HG03039 (cell line): Measurements from ENCODE around the gene MDM1.

Experiments
- ATAC-seq: cut with Tn5 transposase; IDR thresholded peaks from one replicate; pipeline ENCODE4 v1.9.1; 2021; ENCODE audit warnings: mild to moderate bottlenecking, moderate library complexity; ENCODE audit not compliant: unreplicated experiment

MDM1 gene

GRCh38 chr12:68324531-68324930 lies 7.6 kb downstream of the MDM1 start:
- no peak for ATAC-seq

GRCh38 chr12:68321140-68321539 lies 11.0 kb downstream of the MDM1 start:
- no peak for ATAC-seq

DNA sequence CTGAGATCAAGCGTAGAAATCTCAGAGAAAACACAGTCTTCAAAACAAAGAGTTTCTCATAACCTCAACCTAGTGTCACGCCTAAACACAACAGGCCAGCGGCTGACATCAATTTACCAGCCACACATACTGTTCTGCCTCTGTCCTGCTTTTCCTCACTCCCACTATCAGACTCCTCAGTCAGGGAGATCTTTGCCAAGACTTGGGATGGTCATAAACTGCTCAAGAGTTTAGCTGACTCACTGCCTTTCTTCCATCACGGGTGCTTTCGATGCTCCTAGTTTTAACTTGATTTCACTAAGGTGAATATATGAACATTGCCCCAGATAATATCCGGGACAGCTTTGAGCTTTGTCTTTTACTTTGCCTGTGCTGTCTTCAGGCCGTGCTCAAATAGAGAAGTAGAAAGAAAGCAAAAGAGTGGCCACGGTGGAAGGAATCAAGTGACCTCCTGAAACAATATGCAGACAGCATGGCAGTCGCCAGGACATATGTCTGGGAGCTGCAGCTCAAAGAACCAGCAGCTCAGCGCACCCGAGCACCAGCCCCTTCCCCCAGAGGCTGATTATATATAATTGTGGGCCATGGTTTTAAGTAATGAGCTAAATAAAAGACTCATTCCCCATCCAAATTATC lies 12.1 kb downstream of the MDM1 start:
- no peak for ATAC-seq

- ATAC-seq = no peak
Observed at GRCh38 chr12:68317047-68317667, 15.0 kb downstream of the MDM1 start.

- no peak for ATAC-seq
Observed at GRCh38 chr12:68310370-68310769, 21.8 kb downstream of the MDM1 start.

- ATAC-seq = no peak
Observed at GRCh38 chr12:68306564-68306963, 25.6 kb downstream of the MDM1 start.

- ATAC-seq = no peak
Observed at GRCh38 chr12:68305278-68305677, 26.9 kb downstream of the MDM1 start.

- no peak for ATAC-seq
Observed at GRCh38 chr12:68304626-68305025, 27.5 kb downstream of the MDM1 start.

DNA sequence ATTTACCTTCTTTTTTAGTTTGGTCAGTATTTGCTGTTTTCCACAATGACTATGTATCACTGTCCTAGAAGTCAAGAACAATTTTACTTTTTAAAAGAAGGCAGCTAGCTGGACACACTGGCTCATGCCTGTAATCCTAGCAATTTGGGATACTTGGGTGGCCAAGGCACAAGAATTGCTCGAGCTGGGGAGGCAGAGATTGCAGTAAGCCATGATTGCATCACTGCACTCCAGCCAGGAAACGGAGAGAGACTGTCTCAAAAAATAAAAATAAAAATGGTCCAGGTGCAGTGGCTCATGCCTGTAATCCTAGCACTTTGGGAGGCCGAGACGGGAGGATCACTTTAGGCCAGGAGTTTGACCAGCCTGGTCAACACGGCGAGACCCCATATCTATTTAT lies 28.3 kb downstream of the MDM1 start:
- no peak for ATAC-seq

DNA sequence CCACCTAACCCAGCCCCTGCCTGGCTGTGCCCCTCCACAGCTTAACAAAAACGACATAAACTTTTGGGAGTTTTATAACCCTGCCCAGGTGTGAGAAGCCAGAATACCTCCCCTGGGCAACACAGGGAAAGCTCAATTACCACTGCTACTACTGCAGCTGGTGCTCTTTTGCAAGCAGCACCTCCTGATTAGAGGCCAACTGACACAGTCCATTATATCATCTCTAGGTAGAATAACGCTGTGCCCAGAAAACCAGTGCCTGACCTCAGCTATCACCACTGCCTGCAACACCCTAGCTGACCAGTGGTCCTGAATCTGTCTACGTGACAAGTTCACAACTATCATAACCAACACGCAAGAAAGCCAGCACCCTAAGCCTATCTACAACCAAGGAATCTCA lies 34.2 kb downstream of the MDM1 start:
- ATAC-seq = no peak

GRCh38 chr12:68294251-68294650 lies 37.9 kb downstream of the MDM1 start:
- no peak for ATAC-seq

GRCh38 chr12:68293347-68293746 lies 38.8 kb downstream of the MDM1 start:
- ATAC-seq = no peak

DNA sequence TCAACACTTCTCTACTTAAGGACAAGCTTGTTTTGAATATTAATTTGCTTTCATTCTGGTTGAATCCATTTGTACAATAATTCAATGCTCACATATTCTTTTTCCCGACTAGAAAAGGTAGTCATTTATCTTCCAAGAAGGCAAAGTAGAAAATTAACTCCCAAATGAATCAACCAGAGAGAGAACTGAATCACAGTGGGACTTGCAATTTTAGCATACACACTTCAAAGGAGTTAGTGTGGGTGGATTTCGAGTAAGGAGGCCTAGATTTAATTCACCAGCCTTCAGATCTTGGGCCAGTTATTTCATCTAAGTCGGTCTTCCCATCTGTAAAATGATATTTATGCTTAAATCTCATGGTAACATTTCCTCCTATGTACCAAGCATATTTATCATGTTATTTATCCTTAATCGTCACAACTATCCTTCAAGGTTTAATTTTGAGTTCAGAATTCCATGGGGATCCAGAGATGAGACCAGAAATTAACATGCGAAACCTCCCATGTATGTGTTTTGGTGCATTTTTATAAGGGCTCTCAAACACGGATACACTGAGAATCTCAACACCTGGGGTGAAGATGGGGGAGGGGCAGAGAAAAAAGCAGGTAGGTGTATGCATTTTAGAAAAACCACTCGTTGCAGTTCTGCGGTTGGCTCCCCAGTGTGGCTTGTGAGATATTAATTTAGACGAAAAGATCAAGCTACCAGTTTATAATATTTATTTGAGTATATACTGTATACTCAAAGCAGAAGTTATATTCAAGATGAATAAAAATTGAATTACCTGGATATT lies 39.8 kb downstream of the MDM1 start:
- no peak for ATAC-seq

DNA sequence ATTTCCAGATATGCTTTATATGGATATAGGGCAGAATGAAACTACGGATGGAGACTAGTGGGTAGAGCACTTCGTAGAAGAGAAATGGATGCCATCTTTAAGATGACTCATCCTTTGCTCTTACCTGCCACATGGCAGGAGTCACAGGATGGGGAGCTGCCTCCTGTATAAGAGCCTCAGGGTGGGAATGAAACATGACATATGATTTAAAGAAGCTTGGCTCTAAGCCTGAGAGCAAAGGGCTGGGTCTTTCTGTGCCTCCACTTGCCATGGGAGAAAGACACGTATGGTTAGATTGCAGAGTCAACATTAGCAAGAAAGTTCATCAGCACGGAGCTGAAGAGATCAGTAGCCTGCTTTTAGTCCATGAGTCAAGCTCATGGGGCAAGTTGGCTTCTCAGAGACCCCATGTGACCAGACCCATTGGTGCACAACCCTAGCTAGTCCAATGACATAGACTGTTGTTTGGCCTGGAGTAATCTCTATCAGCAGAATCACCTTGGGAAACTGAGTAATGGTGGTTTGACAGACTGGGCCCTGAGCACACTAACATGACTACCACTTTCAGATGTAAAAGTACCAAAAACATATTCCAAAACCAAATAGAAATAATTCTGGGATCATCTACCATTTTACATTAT lies 40.6 kb downstream of the MDM1 start:
- no peak for ATAC-seq

GRCh38 chr12:68290126-68290525 lies 42.0 kb downstream of the MDM1 start:
- peak; percentile 92 for ATAC-seq

- ATAC-seq = no peak
Observed at GRCh38 chr12:68287106-68287505, 45.1 kb downstream of the MDM1 start.

DNA sequence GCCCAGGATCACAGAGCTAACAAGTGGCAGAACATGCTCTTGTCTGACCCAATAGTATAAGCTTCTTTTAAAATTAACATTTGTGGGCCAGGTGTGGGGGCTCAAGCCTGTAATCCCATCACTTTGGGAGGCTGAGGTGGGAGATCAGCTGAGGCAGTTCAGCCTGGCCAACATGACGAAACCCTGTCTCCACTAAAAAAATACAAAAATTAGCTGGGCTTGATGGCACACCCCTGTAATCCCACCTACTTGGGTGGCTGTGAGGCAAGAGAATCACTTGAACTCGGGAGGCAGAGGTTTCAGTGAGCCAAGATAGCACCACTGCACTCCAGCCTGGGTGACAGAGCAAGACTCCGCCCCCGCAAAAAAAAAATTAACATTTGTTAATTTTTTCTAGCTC lies 45.8 kb downstream of the MDM1 start:
- no peak for ATAC-seq

DNA sequence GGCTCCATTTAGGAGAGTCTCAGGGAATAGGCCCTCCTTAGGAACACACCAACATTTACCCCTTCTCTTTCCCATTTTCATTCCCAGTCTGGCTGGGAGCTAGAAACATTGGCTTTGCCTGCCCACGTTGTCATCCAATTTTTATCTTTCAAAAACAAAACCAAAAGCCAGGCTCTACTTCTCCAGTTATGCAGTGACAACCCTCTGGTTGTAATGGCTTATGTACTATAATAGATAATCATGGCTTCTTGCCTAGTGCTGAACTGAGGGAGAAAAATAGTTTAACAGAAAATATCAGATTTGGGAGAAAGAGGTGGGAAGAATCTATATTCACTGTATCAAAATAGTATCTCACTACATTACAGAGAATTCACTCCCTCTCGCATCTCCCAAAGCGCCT lies 46.6 kb downstream of the MDM1 start:
- ATAC-seq = no peak

GRCh38 chr12:68281322-68282077 lies 50.7 kb downstream of the MDM1 start:
- no peak for ATAC-seq

- ATAC-seq = no peak
Observed at GRCh38 chr12:68280240-68280639, 51.9 kb downstream of the MDM1 start.
